NCI-H128 (cell line): Measurements from ENCODE around the gene TMEM79.
"Not testable (repeated sequence)": the region's sequence is repeated elsewhere in the genome, so short reads cannot be mapped to it uniquely, and the experiment has no call there.

Source experiments
- DNase-seq: peaks from one replicate; lab custom pipeline; 2025; ENCODE audit not compliant: unreplicated experiment; lab: John Stamatoyannopoulos, UW

Gene TMEM79

GRCh38 chr1:156298852-156299357 is 14.8 kb downstream of the TMEM79 start, which contains the start of gene VHLL:
TSS of gene VHLL (minus strand) at chr1:156299307. CDS start at chr1:156299189, 118 bp downstream.
- DNase-seq: no peak

DNA sequence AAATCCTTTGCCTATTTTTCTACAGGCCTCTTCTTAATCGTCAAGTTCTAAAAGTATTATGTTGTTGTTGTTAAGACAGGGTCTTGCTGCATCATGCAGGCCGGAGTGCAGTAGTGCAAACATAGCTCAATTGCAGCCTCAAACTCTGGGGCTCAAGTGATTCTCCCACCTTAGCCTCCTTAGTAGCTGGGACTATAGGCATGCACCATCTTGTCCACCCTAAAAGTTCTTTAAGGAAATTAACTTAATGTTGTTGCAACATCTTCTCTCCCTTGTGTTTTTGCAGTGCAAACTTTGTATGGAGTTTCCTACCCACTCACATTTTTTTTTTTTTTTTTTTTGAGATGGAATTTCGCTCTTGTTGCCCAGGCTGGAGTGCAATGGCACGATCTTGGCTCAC is 19.1 kb downstream of the TMEM79 start:
- DNase-seq: no peak

DNA sequence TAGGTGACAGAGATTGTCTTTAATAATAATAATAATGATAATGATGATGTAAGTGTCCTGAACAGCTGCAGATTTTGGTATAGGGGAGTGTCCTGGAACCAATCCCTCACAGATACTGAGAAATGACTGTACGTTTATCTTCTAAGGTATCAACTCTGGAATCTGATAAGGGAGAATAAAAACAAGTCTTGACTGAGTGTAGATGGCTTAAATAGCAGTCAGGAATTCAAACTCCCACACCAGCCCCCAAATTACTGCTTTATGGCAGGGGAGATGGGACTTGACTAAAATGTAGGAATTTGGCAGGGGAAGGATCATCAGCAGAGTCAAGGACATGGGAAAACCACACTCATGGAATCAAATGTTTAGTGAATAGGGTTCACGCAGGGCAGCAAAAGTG is 21.1 kb downstream of the TMEM79 start:
- no peak for DNase-seq

DNA sequence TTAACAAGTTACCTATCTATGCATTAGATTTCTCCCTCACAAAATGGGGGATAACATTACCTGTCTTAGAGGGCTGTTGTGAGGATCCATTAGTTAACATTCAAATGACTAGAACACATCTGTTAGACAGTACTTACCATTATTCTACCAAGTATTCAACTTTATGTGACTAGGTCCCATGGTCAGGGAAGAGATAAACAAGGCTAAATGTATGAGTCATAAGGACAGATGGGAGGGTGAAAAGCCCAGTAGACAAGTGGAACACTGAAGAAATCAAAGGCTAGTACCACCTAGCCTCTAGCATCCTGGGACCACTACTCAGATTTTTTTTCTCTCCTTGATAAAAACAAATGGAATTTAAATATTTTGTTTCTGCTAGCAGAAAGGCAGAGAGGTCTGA is 24.0 kb downstream of the TMEM79 start:
- no peak for DNase-seq

GRCh38 chr1:156310962-156311361 is 26.8 kb downstream of the TMEM79 start:
- no peak for DNase-seq

- no peak for DNase-seq
Observed at GRCh38 chr1:156316909-156317308, 32.8 kb downstream of the TMEM79 start.

DNA sequence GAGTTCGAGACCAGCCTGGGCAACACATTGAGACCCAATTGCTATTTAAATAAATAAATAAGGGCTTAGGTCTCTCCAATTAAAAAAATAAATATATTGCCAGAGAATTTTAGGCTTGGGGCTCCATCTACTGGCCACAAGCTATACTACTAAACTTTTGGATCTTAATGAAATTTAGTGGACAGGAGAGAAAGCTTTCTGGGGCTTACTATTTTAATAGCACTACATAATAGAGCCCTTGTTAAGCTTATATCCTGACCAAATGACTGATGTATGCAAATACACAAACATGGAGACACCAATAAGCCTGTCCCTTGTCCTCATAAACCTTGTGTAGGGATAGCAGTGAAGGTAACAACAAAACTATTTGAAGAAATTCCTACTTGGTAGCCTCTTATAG is 35.5 kb downstream of the TMEM79 start:
- DNase-seq: no peak

DNA sequence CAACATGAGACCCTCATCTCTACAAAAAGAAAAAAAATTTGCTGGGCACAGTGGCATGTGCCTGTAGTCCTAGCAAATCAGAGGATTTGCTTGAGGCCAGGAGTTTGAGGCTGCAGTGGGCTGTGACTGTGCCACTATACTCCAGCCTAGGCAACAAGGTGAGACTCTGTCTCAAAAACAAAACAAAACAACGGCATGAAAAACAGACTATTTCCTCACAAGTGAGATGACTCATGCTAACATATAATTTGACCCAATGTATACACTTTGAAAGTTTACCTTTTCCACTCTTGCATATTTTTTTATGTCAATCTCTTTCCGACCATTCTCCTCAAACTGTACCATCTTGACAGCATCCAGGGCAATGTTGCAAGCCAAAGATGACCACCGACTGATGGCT is 36.4 kb downstream of the TMEM79 start:
- no peak for DNase-seq

- not testable (repeated sequence) for DNase-seq
Observed at GRCh38 chr1:156323179-156323578, 39.1 kb downstream of the TMEM79 start.

DNA sequence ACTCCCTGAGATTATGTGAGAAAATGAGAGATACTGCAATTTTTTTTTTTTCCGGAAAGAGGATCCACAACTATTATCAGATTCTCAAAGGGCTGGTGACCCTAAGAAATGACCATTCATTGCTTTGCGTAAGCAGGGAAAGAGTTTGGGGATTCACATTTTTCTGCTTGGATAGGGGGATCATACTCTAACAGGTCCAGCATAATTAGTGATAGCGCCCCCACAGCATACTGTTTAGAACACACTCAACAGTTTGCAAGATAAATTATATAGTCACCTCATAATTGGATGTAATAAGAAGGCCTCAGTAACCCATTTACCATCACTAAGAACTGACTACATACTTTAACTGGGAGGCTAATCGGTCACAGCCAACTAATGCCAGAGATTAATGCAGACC is 52.1 kb downstream of the TMEM79 start:
- no peak for DNase-seq

DNA sequence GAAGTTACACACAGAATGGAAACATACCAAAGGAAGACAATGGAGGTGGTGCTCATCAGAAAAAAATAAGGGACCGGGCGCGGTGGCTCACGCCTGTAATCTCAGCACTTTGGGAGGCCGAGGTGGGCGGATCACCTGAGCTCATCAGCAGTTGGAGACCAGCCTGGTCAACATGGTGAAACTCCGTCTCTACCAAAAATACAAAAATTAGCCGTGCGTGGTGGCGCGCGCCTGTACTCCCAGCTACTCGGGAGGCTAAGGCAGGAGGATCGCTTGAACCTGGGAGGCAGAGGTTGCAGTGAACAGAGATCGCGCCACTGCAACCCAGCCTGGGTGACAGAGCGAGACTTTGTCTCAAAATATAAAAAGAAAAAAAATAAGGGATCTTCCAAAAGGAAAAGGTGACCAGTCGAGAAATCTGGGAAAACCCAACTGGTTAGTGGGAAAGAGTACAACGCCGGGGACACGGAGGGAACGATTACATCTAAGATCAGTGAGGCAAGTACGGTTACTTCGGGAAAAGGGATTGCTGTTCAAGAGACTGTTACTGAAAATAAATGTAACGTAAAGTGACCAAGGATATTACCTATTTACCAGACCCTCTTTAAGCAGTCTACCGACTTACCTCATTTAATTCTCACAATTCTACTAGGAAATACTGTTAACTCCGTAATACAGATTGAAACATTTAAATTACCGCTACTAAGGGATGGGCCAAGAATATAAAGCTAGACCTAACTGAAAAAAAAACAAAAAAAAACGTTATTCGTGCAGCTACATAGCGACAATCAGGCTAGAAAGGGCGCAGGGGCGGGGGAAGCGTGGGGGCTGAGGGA is 53.1 kb downstream of the TMEM79 start:
- DNase-seq: no peak

DNA sequence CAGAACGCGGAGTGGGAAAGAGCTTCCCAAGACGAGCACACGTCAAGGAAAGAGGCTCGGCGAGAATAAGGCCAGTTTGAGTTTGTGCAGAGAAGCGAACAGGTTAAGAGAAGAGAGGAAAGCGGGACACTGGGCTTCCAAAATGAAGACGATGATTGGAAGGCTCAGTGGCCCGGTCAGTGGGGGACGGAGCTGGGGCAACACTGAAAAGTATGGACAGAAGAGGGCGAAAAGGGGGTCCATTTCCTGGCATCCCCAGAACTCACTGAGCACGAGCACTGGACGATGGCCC is 53.7 kb downstream of the TMEM79 start:
- no peak for DNase-seq

- peak; percentile 100 for DNase-seq
Observed at GRCh38 chr1:156338180-156338976, 54.3 kb downstream of the TMEM79 start, which contains the start of the genes CCT3 and TSACC. TSS of gene CCT3 (minus strand) at chr1:156338292. CDS start at chr1:156338184, 108 bp downstream. TSS of gene TSACC (plus strand) at chr1:156338526. CDS start at chr1:156339758, 1,232 bp downstream.
